Esophagus squamous epithelium (tissue), 5 donors: ENCODE data around the gene KCNH5. TPM values are rescaled to one million over a fixed set of nuclear protein-coding genes. Genes with fewer than 3 reads are reported as not detected.

Experiments used
- DNase-seq: peaks from one replicate; lab custom pipeline; 2025; lab: John Stamatoyannopoulos, UW
- H3K27ac ChIP-seq, 4 donors: fragments of 200-600 bp; sonication (generic); one replicate each; pipeline ENCODE4 v1.5.1; 2016 to 2019; ENCODE audit warnings: mild to moderate bottlenecking in 1 of 4
- H3K27me3 ChIP-seq, 4 donors: fragments of 200-600 bp; sonication (generic); 1 replicate in 3 of 4; 2 replicates in 1 of 4; pipeline versions ENCODE4 v1.5.1 to v1.6.0; 2017 to 2021; ENCODE audit warnings: antibody characterized with exemption in 1 of 4
- H3K36me3 ChIP-seq, 3 donors: fragments of 200-600 bp; sonication (generic); one replicate each; pipeline ENCODE4 v1.5.1; 2016 to 2019
- H3K4me1 ChIP-seq, 3 donors: fragments of 200-600 bp; sonication (generic); one replicate each; pipeline ENCODE4 v1.5.1; 2017 to 2019
- H3K4me3 ChIP-seq, 4 donors: fragments of 200-600 bp; sonication (generic); 1 replicate in 3 of 4; 2 replicates in 1 of 4; pipeline ENCODE4 v1.5.1; 2016 to 2019; ENCODE audit warnings: mild to moderate bottlenecking in 2 of 4, moderate library complexity in 1 of 4
- H3K9me3 ChIP-seq, 3 donors: fragments of 200-600 bp; sonication (generic); one replicate each; pipeline ENCODE4 v1.5.1; 2016 to 2019
- POLR2A ChIP-seq, 4 donors: fragments of 450-650 bp; IDR thresholded peaks; one replicate each; pipeline ENCODE4 v1.6.1; 2017; ENCODE audit warnings: antibody characterized with exemption in 4 of 4, mild to moderate bottlenecking in 4 of 4, moderate library complexity in 3 of 4
- WGBS, 2 donors: methylation state at CpG; one replicate each; pipeline ENCODE4 v1.1.5; 2018; 5-methylcytosine and 5-hydroxymethylcytosine counted together
- intact Hi-C: fragments of 100-400 bp; cut with DNase I; formaldehyde crosslinking; loops from one replicate; pipeline ENCODE4 v1.15.0; 2022
- total RNA-seq, 4 donors: library from RNA; depleted of rRNA; stranded (reverse); fragments of >200 nt; gene quantifications; one replicate each; pipeline ENCODE4 v1.1.0, GENCODE V29; 2016
- TF ChIP-seq, protein P1 (sequence below), 6 experiments: fragments of 450-650 bp in 4 of 6; fragments of 200-600 bp in 2 of 6; sonication (generic) in 2 of 6; IDR thresholded peaks; one replicate each; pipeline ENCODE4 v1.5.1; 2016 to 2019; ENCODE audit warnings: antibody characterized with exemption in 6 of 6, mild to moderate bottlenecking in 4 of 6, moderate library complexity in 4 of 6
- donor health status: DM: yes; HTN: yes; CAD: no.

KCNH5 gene
- total RNA-seq, 4 donors from 2014 or later: under 0.01 to 0.06 TPM; not detected in 2

GRCh38 chr14:62894736-62895135 lies 150.5 kb downstream of the KCNH5 start:
- no peak overlapping the region for H3K27ac ChIP-seq
- WGBS, 2 donors: 73 to 78% methylated on average over 1 of the region's 1 CpG
- no peak for TF ChIP-seq POLR2A (IDR thresholded peaks at IDR 0.05)
- TF ChIP-seq, protein P1, sequence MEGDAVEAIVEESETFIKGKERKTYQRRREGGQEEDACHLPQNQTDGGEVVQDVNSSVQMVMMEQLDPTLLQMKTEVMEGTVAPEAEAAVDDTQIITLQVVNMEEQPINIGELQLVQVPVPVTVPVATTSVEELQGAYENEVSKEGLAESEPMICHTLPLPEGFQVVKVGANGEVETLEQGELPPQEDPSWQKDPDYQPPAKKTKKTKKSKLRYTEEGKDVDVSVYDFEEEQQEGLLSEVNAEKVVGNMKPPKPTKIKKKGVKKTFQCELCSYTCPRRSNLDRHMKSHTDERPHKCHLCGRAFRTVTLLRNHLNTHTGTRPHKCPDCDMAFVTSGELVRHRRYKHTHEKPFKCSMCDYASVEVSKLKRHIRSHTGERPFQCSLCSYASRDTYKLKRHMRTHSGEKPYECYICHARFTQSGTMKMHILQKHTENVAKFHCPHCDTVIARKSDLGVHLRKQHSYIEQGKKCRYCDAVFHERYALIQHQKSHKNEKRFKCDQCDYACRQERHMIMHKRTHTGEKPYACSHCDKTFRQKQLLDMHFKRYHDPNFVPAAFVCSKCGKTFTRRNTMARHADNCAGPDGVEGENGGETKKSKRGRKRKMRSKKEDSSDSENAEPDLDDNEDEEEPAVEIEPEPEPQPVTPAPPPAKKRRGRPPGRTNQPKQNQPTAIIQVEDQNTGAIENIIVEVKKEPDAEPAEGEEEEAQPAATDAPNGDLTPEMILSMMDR (IDR thresholded peaks at IDR 0.05): no peak
- no peak overlapping the region for H3K4me3 ChIP-seq
- DNase-seq: no peak
- intact Hi-C loops: no loop called here
- no peaks in the 10 kb centered on the region for H3K4me1 ChIP-seq
- H3K27me3 ChIP-seq: no peaks in the 10 kb centered on the region
- no peaks in the 10 kb centered on the region for H3K36me3 ChIP-seq
- no peaks in the 10 kb centered on the region for H3K9me3 ChIP-seq

DNA sequence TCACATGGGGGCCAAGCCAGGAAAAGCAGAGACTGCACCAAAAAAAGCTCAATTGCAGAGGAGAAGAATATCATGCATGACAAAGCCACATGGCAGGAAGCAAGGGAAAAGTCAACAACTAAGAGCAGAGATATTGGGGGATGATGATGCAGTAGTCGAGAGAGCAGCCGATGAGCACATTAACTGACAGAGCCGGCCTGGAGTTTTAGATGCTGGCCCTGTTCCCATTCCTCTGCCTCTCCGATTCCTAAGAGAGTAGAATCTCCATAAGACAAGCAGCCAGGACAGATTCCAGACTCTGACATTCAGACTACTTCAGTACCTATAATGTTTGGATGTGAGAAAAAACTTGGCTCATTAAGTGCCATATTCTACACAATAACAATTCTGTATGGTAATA lies 155.9 kb downstream of the KCNH5 start:
- 59 to 63% methylated on average over 4 of the region's 4 CpGs for WGBS, 2 donors
- no peak for DNase-seq
- TF ChIP-seq, protein P1 (IDR thresholded peaks at IDR 0.05): no peak

GRCh38 chr14:62886461-62886860 lies 158.8 kb downstream of the KCNH5 start:
- Histone ChIP-seq H3K36me3 (no peaks in the 10 kb centered on the region), H3K4me1 (no peaks in the 10 kb centered on the region), H3K27ac (no peak overlapping the region), H3K9me3 (no peaks in the 10 kb centered on the region), H3K27me3 (no peaks in the 10 kb centered on the region), H3K4me3 (no peak overlapping the region)
- no peak for TF ChIP-seq POLR2A (IDR thresholded peaks at IDR 0.05)
- TF ChIP-seq, protein P1 (IDR thresholded peaks at IDR 0.05): no peak
- intact Hi-C loops: no loop called here
- DNase-seq: no peak
- WGBS, 2 donors: 20 to 35% methylated on average over 1 of the region's 1 CpG

More for the DNA sequence above, 155.9 kb downstream of the KCNH5 start:
- H3K36me3 ChIP-seq: no peaks in the 10 kb centered on the region
- H3K27ac ChIP-seq: no peak overlapping the region
- no peaks in the 10 kb centered on the region for H3K4me1 ChIP-seq
- H3K9me3 ChIP-seq: no peaks in the 10 kb centered on the region
- no peaks in the 10 kb centered on the region for H3K27me3 ChIP-seq
- intact Hi-C loops: no loop called here
- no peak overlapping the region for H3K4me3 ChIP-seq

GRCh38 chr14:62885451-62885850 lies 159.8 kb downstream of the KCNH5 start:
- no peak for TF ChIP-seq POLR2A (IDR thresholded peaks at IDR 0.05)
- TF ChIP-seq, protein P1 (IDR thresholded peaks at IDR 0.05): no peak
- intact Hi-C loops: no loop called here
- H3K27me3 ChIP-seq: no peaks in the 10 kb centered on the region
- H3K4me3 ChIP-seq: no peak overlapping the region
- WGBS, 2 donors: 52 to 68% methylated on average over 2 of the region's 2 CpGs
- no peaks in the 10 kb centered on the region for H3K9me3 ChIP-seq
- H3K27ac ChIP-seq: no peak overlapping the region
- no peak for DNase-seq
- no peaks in the 10 kb centered on the region for H3K4me1 ChIP-seq
- H3K36me3 ChIP-seq: no peaks in the 10 kb centered on the region

GRCh38 chr14:62882967-62883366 lies 162.3 kb downstream of the KCNH5 start:
- WGBS, 2 donors: 90% methylated on average over 2 of the region's 2 CpGs
- Histone ChIP-seq H3K4me1 (no peaks in the 10 kb centered on the region), H3K4me3 (no peak overlapping the region), H3K9me3 (no peaks in the 10 kb centered on the region), H3K27ac (no peak overlapping the region), H3K36me3 (no peaks in the 10 kb centered on the region), H3K27me3 (no peaks in the 10 kb centered on the region)
- no peak for DNase-seq
- intact Hi-C loops: no loop called here
- TF ChIP-seq, protein P1 (IDR thresholded peaks at IDR 0.05): no peak
- TF ChIP-seq POLR2A (IDR thresholded peaks at IDR 0.05): no peak
